Germinal center (tissue), 1 donor: ENCODE results near the gene CCDC154.

Experiments used
- DNase-seq: peaks from one replicate; pipeline ENCODE4 v3.0.0; 2012; ENCODE audit warnings: mixed read lengths, low spot score

CCDC154 gene

GRCh38 chr16:1435921-1436697 lies 8.2 kb downstream of the CCDC154 start:
- no peak for DNase-seq

- DNase-seq, result no peak
Observed at GRCh38 chr16:1434644-1435592, 9.4 kb downstream of the CCDC154 start.

GRCh38 chr16:1433756-1434155 lies 10.6 kb downstream of the CCDC154 start:
- no peak for DNase-seq

- no peak for DNase-seq
Observed at GRCh38 chr16:1433263-1433560, 11.1 kb downstream of the CCDC154 start.

- no peak for DNase-seq
Observed at GRCh38 chr16:1432388-1433262, 11.7 kb downstream of the CCDC154 start.

GRCh38 chr16:1431497-1432270 lies 12.7 kb downstream of the CCDC154 start:
- no peak for DNase-seq

- no peak for DNase-seq
Observed at GRCh38 chr16:1430759-1431496, 13.4 kb downstream of the CCDC154 start, which contains the start of gene PERCC1. Gene PERCC1, plus strand, starts transcription at chr16:1431078. Its CDS starts 1,516 bp downstream, at chr16:1432594.

GRCh38 chr16:1430214-1430758 lies 14.1 kb downstream of the CCDC154 start:
- no peak for DNase-seq

- DNase-seq, result no peak
Observed at GRCh38 chr16:1429631-1430030, 14.7 kb downstream of the CCDC154 start.

GRCh38 chr16:1429012-1429411 lies 15.3 kb downstream of the CCDC154 start:
- DNase-seq, result no peak

- peak; percentile 59 for DNase-seq
Observed at GRCh38 chr16:1428511-1428910, 15.8 kb downstream of the CCDC154 start.

- DNase-seq, result no peak
Observed at GRCh38 chr16:1427473-1428461, 16.6 kb downstream of the CCDC154 start.

GRCh38 chr16:1426734-1427471 lies 17.5 kb downstream of the CCDC154 start:
- no peak for DNase-seq

- DNase-seq, result no peak
Observed at GRCh38 chr16:1425616-1426370, 18.6 kb downstream of the CCDC154 start.

- no peak for DNase-seq
Observed at GRCh38 chr16:1424028-1424427, 20.3 kb downstream of the CCDC154 start.

- DNase-seq, result no peak
Observed at GRCh38 chr16:1422076-1422475, 22.3 kb downstream of the CCDC154 start.

GRCh38 chr16:1420111-1420539 lies 24.2 kb downstream of the CCDC154 start:
- DNase-seq, result no peak
